ENCODE results near the gene NEK10. TPM values are rescaled to one million over a fixed set of nuclear protein-coding genes. Genes with fewer than 3 reads are reported as not detected.

The NEK10 gene
- total and polyA plus RNA-seq, 3 donors from 2014 or later: 29.5 to 83.2 (median 56.9) TPM

DNA sequence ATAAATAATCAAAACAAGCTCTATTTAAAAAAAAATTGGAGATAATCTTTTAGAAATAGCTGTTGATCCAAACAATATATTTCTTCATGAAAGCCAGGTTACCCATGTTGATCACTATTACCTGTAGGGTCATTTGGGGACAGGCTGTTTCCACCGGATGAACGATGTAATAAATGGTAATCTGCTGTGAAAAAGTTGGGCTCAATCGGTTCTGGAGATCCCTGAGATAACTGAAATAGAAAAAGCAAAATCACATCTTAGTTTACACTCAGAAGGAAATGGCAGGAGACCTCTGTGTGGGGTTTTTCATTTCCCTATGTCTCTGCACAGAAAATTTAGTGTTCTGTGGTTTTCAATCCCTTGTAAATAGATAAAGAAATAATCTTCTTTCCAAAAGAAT is 249.5 kb downstream of the NEK10 start:
- Histone ChIP-seq H3K9me3 (no peaks in the 10 kb centered on the region), H3K36me3 (ENCODE audit: low read depth, missing control alignments) (no peaks in the 10 kb centered on the region), H3K4me1 (no peaks in the 10 kb centered on the region), H3K4me3 (no peak overlapping the region), H3K27me3 (no peaks in the 10 kb centered on the region), H3K27ac (no peak overlapping the region)
- no peak for DNase-seq
- no peak for TF ChIP-seq POLR2A (IDR thresholded peaks at IDR 0.05)
- TF ChIP-seq, protein P1, sequence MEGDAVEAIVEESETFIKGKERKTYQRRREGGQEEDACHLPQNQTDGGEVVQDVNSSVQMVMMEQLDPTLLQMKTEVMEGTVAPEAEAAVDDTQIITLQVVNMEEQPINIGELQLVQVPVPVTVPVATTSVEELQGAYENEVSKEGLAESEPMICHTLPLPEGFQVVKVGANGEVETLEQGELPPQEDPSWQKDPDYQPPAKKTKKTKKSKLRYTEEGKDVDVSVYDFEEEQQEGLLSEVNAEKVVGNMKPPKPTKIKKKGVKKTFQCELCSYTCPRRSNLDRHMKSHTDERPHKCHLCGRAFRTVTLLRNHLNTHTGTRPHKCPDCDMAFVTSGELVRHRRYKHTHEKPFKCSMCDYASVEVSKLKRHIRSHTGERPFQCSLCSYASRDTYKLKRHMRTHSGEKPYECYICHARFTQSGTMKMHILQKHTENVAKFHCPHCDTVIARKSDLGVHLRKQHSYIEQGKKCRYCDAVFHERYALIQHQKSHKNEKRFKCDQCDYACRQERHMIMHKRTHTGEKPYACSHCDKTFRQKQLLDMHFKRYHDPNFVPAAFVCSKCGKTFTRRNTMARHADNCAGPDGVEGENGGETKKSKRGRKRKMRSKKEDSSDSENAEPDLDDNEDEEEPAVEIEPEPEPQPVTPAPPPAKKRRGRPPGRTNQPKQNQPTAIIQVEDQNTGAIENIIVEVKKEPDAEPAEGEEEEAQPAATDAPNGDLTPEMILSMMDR (IDR thresholded peaks at IDR 0.05): no peak
- intact Hi-C loops (cut with DNase I; ENCODE audit: low total_unique reads): no loop called here
- whole genome bisulfite sequencing, 2 donors: 47 to 53% methylated on average over 3 of the region's 3 CpGs

DNA sequence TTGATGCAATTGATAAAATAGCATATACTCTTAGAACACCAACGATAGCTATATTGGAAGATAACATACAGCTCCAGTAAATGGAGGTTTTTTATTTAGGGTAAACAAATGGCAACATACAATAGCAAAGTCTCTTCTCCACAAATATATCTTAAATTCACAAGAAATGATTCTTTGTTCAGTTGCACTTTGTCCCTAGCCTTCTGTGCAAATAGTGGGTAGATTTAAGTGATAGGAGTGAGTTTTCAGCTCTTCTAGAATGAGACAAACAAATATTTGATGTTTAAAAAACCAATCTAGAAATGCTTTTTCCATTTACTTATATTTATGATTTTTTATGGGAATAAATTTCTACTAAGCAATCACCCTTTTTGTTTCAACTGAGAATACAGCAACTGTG is 253.8 kb downstream of the NEK10 start:
- H3K27me3 ChIP-seq: no peaks in the 10 kb centered on the region
- no peak for DNase-seq
- no peaks in the 10 kb centered on the region for H3K36me3 ChIP-seq (ENCODE audit: low read depth, missing control alignments)
- H3K4me1 ChIP-seq: no peaks in the 10 kb centered on the region
- H3K27ac ChIP-seq: no peak overlapping the region
- TF ChIP-seq POLR2A (IDR thresholded peaks at IDR 0.05): no peak
- TF ChIP-seq, protein P1 (IDR thresholded peaks at IDR 0.05): no peak
- intact Hi-C loops (cut with DNase I; ENCODE audit: low total_unique reads): no loop called here
- WGBS, 2 donors: 86 to 87% methylated on average over 1 of the region's 1 CpG
- H3K4me3 ChIP-seq: no peak overlapping the region
- H3K9me3 ChIP-seq: no peaks in the 10 kb centered on the region

DNA sequence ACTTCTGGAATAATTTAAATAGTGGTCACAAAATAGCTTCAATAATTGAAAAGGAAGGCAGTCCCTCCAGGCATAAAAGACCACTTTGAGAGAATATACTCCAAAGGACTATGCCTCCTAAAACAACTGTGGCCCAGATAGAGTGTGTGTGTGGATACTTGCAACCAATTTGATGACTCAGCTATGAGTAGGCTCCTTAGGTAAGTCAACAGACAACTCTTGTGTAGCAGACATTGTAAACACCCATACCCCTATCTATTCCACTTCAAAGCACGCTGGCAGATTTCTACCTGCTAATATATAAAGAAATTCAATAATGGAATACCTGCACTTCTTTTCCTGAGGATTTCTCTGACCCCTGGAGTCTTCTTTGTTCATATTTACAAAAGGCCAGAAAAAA is 254.5 kb downstream of the NEK10 start:
- 93 to 94% methylated on average over 1 of the region's 1 CpG for WGBS, 2 donors
- intact Hi-C loops (cut with DNase I; ENCODE audit: low total_unique reads): no loop called here

DNA sequence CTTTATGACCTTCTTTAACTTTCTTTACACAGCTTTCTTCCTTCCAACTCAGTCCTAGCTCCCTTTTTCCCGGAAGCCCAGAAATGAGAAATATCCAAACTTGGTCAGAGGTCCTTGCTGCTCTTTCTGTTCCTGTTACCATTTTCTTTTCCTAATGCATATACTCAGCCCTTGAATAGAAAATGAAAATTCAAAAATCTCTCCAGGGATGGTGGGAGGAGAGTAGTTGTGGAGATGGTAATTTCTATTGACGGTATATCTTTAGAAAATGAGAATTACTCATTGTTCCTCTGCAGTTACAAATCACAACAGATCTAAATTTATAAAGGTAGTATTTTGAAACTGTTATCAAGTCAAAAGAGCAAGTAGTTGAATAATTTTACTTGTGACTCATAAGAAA is 255.1 kb downstream of the NEK10 start:
- H3K36me3 ChIP-seq (ENCODE audit: low read depth, missing control alignments): no peaks in the 10 kb centered on the region
- H3K27me3 ChIP-seq: no peaks in the 10 kb centered on the region
- intact Hi-C loops (cut with DNase I; ENCODE audit: low total_unique reads): no loop called here
- TF ChIP-seq, protein P1 (IDR thresholded peaks at IDR 0.05): no peak
- TF ChIP-seq POLR2A (IDR thresholded peaks at IDR 0.05): no peak
- WGBS, 2 donors: 80 to 81% methylated on average over 2 of the region's 2 CpGs
- no peak overlapping the region for H3K4me3 ChIP-seq
- H3K4me1 ChIP-seq: no peaks in the 10 kb centered on the region
- no peaks in the 10 kb centered on the region for H3K9me3 ChIP-seq
- no peak for DNase-seq
- H3K27ac ChIP-seq: no peak overlapping the region

More for the DNA sequence above, 254.5 kb downstream of the NEK10 start:
- DNase-seq: no peak
- H3K36me3 ChIP-seq (ENCODE audit: low read depth, missing control alignments): no peaks in the 10 kb centered on the region
- no peak overlapping the region for H3K27ac ChIP-seq
- no peaks in the 10 kb centered on the region for H3K4me1 ChIP-seq
- no peaks in the 10 kb centered on the region for H3K27me3 ChIP-seq
- H3K9me3 ChIP-seq: no peaks in the 10 kb centered on the region
- no peak overlapping the region for H3K4me3 ChIP-seq
- TF ChIP-seq, protein P1 (IDR thresholded peaks at IDR 0.05): no peak
- TF ChIP-seq POLR2A (IDR thresholded peaks at IDR 0.05): no peak

DNA sequence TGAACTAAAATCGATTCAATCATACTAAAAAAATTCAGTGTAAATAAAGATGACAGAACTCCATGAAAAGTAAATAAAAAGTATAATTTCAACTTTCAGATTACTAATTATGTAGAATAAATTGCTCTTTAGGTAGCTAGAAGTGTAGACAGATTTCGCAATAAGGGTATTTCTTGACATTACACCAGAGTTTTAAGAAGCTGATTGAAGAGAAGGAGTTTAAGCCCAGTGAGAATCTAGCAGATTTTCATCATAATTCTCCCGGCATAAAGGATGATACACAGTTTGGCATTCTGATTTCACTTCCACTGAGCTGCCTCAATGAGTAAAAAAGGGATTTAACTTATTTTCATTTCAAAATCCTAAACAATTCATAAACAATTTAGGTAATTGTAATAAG is 259.2 kb downstream of the NEK10 start:
- no peak overlapping the region for H3K4me3 ChIP-seq
- no peak overlapping the region for H3K27ac ChIP-seq
- H3K36me3 ChIP-seq (ENCODE audit: low read depth, missing control alignments): no peaks in the 10 kb centered on the region
- H3K4me1 ChIP-seq: no peaks in the 10 kb centered on the region
- no peak for DNase-seq
- TF ChIP-seq, protein P1 (IDR thresholded peaks at IDR 0.05): no peak
- no peak for TF ChIP-seq POLR2A (IDR thresholded peaks at IDR 0.05)
- H3K27me3 ChIP-seq: no peaks in the 10 kb centered on the region
- H3K9me3 ChIP-seq: no peaks in the 10 kb centered on the region
- intact Hi-C loops (cut with DNase I; ENCODE audit: low total_unique reads): no loop called here
- WGBS, 2 donors: 92 to 95% methylated on average over 3 of the region's 3 CpGs
